HG02642 (cell line): ENCODE measurements around the gene TWIST1.

Source experiments
- ATAC-seq: cut with Tn5 transposase; IDR thresholded peaks from one replicate; pipeline ENCODE4 v1.9.1; 2021; ENCODE audit warnings: mild to moderate bottlenecking; ENCODE audit not compliant: unreplicated experiment, poor library complexity

The TWIST1 gene

DNA sequence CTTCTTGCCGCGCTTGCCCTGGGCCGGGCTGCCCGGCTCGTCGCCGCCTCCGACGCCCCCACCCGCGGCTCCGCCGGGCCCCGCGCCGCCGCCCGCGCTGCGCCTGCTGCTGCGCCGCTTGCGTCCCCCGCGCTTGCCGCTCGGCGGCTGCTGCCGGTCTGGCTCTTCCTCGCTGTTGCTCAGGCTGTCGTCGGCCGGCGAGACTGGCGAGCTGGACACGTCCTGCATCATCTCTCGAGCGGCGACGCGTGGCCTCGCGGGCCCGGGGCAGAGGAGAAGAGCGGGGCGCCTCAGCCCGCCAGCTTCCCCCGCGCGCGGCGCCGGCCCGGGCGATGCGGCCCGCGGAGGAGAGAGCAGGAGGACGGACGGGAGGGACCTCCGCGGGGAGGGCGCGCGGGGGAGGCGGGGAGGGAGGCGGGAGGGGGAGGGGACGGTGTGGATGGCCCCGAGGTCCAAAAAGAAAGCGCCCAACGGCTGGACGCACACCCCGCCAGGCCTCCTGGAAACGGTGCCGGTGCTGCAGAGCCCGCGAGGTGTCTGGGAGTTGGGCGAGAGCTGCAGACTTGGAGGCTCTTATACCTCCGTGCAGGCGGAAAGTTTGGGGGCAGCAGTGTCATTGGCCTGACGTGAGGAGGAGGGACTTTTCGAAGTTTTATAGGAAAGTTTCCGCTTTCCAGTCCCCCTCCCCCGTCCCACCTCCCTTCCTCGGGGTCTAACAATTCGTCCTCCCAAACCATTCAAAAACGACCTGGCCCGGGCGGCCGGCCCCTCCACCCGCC, at the start of gene TWIST1:
Gene TWIST1, minus strand, starts transcription at position 546 of the 779 bp plus-strand sequence. Its CDS starts 315 bp downstream, at position 231.
- ATAC-seq = peak; percentile 41

DNA sequence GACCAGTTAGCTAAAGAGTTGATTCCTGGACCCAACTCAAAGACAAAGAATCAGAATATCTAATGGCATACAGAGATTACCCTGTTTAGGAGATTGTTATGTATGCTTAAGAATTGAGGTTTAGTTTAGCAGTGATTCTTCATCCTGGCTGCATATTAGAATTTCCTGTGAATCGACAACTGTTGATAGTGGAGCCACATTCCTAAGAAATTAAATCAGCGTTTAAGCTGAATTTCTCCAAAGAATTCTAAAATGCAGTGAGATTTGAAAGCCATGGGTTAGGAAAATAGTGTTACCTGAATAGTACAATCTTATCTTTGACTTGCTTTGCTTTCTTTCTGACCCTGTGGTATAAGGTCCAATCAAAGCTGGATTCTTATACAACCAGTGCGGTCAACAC, 44.2 kb upstream of the TWIST1 start:
- no peak for ATAC-seq

DNA sequence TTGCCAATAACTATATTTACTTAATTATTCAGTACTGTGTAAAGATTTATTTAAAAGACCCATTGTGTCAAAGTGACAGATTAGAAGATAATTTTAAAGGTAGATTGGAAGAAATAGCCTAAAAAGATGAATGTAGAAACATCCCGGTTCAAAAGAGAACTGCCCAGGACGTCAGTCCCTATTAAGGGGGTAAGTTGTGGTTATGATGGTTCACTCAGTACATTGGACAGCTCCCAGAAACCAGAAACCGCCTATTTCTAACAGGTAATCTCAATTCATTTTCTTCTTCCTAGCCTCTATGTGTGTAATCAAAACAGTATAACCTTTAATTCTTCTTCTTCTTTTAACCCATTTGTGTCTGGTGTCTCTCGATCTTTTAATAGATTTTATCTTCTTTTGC, 29.3 kb upstream of the TWIST1 start:
- ATAC-seq = no peak

DNA sequence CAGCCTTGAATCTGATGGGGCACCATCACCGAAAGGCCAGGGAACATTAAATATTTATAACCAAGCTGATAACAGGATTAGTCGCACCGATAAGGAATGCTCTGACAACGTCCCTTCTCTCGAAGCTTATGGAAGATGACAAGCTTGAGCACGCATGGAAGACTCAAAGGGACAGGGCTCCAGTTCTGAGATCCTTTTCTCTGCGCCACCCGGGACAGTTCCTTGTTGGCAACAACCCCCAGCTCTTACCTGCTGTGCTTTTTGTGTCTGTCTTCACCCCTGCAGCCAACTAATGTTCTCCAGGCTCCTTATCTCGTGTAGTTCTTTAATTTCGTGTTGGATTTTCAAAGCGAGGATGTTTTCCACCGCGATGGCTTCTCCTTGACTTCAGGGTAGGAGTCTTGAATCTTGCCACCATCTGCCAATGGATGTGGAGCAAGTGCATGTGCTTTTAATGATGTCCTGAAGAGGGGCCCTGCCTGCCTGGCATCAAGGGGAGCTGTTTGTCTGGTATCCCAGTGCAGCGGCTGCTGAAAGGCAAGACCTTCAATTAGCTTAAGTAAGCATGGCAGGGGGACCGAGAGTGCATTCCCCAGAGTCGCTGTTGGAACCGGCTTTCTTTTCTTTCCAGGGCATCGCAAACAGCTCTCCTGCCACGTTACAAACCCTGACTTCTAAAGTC, 28.1 kb upstream of the TWIST1 start:
- ATAC-seq = no peak

DNA sequence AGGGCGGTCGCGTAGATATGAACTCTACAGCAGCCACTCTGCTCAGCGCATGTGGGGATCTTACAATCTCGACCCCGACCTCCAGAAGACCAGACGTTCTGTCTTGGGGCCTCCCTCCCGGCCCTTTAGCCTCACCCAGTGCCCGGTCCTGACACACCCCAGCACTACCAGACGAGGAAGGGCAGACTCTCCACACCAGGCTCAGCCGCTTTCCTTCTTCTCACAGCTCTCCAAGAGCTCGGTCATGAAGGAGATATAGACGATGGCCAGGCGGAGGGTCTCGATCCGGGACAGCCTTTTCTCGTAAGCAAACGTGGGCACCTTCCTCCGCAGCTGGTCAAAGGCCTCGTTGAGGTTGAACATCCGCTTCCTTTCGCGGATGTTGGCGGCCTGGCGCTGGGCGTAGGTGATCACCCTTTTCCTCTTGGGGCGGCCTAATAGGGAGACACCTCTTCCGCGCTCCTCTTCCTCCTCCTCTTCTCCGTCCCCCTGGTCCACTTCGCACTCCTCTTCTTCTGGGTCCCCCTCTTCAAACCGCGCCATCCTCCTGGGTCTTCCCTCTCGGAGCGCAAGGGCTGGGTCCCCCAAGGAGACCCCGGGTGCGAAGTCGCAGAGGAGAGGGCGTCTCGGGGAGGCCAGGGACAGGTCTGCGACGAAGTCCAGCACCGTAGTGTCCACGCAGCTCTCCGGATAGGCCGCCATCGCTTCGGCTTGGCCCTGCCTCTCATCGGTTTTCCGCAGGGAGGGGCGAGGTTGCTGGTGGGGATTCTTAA, 27.4 kb upstream of the TWIST1 start, which contains the start of gene FERD3L:
Gene FERD3L, minus strand, starts transcription at position 761 of the 773 bp plus-strand sequence. Its CDS starts 59 bp downstream, at position 702.
- ATAC-seq = no peak

- no peak for ATAC-seq
These were observed 26.6 kb upstream of the TWIST1 start for GRCh38 chr7:19143881-19144574.

- no peak for ATAC-seq
These were observed 22.4 kb upstream of the TWIST1 start for GRCh38 chr7:19139706-19140327.

- no peak for ATAC-seq
These were observed 16.4 kb upstream of the TWIST1 start for GRCh38 chr7:19133886-19134285.

GRCh38 chr7:19133390-19133789, 16.0 kb upstream of the TWIST1 start:
- no peak for ATAC-seq

DNA sequence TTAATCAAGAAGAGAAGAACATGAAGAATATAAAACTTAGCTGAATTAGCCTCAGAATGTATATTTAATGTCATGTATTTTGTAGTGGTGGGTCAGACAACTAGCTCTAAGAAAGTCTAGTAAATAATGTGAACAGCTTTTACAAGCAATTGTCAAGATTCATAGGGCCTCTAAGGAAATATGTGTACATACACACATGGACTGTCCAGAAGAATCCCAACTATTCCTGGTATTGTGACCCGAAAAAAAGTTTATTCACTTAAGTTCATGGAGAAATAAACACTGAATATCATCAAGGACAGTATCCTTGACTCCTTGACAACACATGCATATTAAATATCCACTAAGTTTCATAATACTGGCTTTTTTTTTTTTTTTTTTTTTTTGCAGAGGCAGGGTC, 11.4 kb upstream of the TWIST1 start:
- ATAC-seq = no peak

DNA sequence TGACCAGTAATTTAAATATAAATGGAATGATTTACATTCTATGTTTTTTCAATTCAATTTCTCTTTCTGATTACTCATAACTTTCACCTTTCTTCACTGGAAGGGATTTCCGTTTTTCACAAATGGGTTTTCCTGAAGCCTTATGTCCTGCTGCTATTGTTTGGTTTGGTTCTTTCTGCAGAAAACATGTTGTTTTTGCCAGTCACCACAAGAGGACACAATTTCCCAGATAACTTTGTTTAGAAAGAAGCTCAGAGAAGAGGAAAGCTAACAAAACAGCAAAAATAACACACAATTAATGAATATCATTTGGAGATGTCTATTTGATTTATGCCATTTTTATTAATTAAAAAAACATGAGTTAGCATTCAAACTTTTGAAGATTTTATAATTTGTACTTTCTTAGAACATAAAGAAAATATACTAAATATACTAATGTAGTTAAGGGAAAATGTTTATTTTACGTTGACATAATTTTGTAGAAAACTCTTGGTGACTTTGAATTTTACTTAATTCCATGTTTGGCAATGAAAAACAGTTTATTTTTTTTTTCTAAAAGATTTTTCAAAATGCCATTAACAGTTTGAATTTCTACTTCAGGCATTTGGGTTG, 4.6 kb upstream of the TWIST1 start:
- no peak for ATAC-seq

DNA sequence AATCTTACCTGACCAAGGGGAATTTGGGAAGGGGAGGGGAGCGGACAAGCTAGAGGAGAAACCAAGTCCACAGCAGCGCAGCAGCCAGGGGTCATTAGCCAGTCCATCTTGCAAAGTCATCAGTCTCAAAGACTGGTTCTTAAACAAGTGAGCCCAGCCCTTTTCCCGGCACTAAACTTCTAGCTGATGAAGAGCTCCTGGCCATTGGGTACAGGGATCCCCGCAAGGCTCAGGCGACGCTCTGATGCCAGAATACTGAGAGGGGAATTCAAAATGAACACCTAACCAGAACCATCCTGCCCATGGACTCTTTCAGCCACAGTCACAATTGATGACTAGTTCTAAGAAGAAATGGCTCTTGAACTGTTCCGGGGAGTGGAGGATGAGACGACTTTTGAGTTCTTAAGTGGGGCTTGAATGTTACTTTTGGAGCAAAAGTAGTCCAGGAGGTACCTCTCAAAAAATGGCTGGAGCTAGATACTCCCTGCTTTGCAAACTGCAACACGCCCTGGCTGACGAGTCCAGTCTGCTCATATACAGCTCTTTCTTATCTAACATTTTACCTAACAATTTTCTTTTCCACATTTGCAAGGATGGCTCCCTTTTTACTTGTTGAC, 2.5 kb upstream of the TWIST1 start:
- no peak for ATAC-seq

- ATAC-seq = no peak
These were observed 1.9 kb upstream of the TWIST1 start for GRCh38 chr7:19119372-19119771.

GRCh38 chr7:19118636-19119371, 1.4 kb upstream of the TWIST1 start:
- no peak for ATAC-seq

DNA sequence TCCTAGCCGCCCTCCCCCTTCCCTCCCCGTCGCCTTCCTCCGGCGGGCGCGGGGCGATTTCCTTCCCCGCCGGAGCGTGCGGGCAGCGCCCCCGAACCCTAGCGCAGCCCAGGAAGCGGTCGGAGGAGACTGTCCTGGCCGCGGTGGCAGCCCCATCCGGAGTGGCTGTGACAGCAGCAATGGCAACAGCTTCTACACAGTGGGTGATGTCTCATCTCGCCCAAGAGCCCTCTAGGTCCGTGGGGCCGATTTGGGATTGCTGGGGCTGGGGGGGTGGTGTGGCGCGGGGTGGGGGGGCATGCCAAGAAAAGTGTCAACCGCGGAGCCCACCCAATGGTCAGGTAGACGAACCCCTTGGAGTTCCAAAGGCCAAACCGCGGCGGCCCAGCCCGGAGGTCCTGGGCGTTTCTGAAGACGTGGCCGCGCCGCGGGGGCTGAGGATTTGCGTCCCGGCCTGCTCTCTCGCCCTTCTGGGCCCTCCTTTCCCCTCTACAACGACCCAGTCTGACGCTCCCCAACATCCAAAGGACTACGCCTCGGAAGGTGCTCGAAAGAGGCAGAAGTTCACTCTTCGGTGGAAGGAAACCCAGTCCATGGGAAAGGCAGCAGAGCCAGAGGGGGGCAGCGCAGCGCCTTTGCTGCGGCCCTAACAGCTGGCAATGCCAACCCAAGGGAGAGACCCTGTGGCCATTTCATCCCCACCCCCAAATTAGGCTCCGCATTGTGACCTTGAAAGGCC, 603 bp upstream of the TWIST1 start:
- peak; percentile 21 for ATAC-seq

DNA sequence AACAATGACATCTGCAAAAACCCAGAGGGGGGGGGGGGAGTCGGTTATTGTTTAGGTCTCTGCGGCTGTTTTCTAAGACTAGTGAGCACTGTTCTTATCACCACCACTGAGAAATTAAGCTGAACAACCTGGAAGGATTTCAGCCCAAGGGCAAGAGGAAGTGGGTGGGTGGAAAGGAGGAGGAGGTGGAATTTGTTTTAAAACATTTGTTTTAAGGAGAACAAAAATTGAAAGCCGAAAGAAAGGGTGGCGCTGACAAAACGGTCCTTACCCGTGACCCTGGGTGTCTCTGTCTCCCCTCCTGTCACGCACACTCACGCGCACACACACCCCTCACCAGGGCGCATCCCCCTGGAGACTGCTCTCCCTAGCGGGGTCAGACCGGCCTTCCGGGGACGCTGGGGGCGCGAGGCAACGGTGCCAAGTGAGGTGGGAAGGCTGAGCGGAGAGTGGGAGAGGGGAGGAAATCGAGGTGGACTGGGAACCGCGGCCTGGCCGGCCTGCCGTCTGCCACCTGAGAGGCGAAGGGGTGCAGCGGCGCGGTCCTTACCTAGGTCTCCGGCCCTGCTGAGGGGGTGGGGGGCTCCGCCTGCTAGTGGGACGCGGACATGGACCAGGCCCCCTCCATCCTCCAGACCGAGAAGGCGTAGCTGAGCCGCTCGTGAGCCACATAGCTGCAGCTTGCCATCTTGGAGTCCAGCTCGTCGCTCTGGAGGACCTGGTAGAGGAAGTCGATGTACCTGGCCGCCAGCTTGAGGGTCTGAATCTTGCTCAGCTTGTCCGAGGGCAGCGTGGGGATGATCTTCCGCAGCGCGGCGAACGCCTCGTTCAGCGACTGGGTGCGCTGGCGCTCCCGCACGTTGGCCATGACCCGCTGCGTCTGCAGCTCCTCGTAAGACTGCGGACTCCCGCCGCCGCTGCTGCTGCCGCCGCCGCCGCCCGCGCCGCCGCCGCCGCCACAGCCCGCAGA, 1.0 kb downstream of the TWIST1 start:
- peak; percentile 36 for ATAC-seq

DNA sequence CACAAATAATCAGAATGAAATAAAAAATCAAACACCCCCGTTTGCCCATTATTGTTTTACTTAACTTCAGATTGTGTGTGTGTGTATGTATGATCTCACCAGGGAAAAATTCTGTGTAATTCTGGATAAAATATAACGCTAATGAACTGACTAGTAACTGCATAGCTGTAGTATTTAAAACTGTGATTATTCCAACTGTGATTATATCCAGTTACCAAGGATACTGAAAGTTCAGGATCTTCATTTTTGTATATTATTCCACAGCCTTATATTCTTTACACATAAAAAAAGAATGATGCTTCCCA, 2.9 kb downstream of the TWIST1 start:
- no peak for ATAC-seq
